GM18870 (cell line): ENCODE data around the gene ALDH16A1.
"Not testable (repeated sequence)": the region's sequence is repeated elsewhere in the genome, so short reads cannot be mapped to it uniquely, and the experiment has no call there.

ENCODE experiments used
- ATAC-seq: cut with Tn5 transposase; IDR thresholded peaks from one replicate; pipeline ENCODE4 v1.9.1; 2021; ENCODE audit warnings: moderate library complexity; ENCODE audit not compliant: unreplicated experiment

Gene ALDH16A1

DNA sequence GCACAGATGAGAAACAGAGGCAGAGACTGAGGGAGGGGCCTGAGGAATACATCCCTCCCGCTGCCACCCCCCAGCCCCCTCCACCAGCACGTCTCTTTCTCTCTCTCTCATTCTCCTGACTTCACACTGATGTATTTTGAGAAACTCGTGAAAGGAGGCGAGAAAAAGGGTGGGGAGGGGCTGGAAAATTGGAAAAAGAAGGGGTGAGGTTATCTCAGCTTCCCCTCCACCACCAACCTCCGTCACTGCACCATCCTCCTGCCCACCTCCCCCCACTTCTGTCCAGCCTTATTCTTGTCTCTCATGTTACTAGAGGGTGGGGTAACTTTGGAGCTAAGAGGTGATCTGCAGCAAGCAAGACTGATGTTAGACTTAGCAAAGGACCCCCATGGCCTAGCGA, 13.2 kb upstream of the ALDH16A1 start:
- no peak for ATAC-seq

DNA sequence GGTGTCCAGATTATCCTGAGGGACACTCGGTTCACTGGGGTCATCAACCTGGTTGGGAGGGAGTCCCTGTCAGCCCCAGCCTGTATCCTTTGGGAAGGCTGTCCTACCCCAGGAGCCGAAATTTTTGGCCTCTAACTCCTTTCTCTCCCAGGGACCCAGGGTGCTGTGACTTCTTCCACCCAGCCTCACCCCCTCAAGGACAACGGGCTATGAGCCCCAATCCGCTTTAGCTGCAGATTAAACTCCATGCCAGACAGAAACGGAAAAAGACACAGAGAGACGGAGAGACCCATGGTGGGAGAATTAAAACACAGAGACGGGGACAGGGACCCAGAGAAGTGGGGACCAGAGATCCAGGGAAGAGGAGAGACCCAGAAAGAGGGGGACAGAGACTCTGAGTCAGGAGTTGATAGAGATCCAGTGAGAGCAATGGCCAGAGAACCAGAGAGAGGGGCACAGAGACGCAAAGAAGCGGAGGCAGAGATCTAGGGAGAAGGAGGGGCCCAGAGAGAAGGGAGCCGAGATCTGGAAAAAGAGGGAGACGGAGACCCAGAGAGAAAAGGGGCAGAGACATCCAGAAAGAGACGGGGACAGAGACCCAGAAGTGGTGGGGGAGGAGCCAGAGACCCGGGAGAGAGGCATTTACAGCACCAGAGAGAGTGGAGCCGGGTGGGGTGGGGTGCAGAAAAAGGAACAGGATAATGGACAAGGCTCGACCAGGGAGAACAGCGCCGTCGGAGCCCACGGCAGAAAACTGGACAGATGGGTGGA, 12.4 kb upstream of the ALDH16A1 start:
- no peak for ATAC-seq

DNA sequence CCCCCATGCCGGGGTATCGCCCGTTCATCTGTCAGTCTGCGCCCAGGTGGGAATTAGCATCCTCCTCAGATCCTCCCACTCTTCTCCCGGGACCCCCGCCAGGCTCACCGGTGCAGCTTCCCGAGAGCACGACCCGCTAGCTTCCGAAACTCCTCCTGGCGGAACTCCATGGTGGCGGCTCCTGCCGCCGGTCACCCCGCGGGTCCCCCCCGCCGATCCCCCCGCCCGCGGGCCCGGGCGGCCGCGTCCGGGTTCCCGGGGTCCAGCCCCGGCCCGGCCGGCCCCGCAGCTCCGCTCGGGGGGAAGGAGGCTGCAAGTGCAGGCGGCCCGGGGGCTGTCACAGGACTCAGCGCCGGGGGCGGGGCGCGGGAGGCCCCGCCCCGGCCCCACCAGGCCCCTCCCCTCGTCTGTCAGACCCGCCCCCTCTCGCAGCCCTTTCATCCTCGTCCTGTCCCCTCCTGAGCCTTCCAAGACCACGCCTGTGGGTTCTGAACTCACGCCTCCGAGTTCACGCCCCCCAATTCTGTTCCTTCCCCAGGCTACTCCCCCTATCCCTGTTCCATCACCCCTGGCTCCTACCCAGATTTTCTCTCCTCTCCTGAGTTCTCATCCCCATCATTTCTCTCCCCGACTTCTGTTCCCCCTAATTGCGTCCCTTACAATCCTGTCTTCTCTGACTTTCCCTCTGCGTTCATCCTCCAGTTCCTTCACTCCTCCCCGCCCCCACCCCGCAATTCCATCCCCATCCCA, 11.6 kb upstream of the ALDH16A1 start, which contains the start of gene SLC17A7:
Gene SLC17A7, minus strand, starts transcription at position 318 of the 750 bp plus-strand sequence. Its CDS starts 148 bp downstream, at position 170.
- no peak for ATAC-seq

DNA sequence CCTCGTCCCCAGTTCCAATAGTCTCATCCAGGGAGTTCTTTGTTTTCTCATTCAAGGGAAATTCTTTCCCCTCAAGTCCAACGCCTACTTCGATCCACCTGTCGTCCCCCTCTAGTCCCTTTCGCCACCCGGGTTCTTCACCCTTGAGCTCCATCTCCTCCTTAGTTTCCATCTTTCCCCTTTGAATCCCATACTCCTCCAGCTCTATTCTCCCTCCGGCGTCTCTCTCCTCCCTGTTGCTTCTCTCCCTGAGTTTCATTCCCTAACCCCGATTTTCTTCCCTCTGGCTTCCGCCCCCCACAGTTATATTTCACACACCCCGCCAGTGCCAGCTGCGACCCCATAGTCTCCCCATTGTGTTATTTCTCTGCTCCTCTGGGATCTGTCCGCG, 11.1 kb upstream of the ALDH16A1 start:
- no peak for ATAC-seq

DNA sequence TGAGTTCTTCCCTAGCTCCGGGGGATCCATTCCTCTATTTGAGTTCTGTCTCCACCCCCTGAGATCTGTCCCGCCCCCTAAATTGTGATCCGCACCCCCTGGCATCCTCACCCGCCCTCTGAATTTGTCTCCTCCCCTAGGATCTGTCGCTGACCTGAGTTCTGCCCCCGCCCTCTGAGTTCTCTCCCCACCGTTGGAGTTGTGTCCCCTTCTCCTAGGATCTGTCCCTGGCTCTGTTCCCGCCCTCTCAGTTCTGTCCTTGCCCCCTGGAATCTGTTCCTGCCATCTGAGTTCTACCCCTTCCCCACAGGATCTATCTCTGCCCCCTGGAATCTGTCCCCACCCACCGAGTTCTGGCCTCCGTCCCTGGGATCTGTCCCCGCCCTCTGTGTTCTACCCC, 10.7 kb upstream of the ALDH16A1 start:
- ATAC-seq = no peak

DNA sequence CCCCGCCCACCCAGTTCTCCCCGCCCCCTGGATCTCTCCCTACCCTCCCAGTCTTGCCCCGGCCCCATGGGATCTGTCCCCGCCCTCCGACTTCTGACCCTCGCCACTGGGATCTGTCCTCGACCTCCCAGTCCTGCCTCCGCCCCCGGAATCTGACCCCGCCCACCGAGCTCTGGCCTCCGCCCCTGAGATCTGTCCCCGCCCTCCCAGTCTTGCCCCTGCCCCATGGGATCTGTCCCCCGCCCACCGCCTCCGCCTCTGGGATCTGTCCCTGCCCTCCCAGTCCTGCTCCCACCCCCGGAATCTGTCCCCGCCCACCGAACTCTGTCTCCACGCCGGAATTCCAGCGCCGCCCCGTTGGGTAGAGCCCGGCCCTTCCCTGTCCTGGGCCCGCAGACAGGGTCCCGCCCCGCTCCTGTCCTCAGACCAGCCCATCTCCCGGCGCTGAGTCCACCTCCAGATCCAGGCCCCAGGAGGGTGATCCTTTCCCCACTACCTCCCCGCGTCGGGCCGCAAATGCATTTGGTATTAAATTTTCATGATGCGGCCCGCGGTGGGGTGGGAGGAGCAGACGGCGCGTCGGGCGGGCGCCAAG, 10.2 kb upstream of the ALDH16A1 start:
- peak; percentile 13 for ATAC-seq

DNA sequence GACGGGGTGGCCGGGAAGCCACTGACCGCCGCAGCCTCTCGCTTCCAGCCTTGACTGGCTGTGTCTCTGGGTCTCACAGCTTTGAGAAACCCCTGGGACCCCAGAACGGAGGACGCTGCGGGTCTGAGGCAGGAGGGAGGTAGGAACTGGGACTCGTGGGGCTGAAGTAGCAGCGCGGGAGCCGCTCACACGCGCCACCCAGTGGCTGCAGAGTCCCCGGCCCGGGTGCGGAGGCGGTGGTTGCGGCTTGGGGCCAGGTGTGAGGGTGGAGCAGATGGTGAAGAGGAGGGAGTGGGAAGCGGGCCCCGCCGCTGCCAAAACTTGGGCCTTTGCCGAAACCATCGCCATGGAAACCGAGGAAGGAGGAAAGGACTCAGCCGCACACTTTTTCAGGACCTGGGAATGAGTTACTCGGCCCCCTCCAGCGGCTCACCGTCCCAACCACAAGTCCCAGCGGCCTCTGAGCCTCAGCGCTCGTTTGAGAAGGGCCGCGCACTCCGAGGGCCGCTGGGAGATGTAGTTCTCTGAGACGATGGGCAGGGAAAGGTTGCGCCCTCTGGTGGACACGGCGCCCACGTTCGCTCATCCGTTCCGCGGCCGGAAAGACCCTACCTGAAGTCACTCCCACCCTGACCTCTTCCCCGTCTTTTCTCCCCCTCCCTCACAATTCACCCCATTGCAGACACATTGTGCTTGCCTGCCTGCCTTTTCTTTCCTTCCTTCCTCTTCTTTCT, 9.5 kb upstream of the ALDH16A1 start:
- ATAC-seq = peak; percentile 64

DNA sequence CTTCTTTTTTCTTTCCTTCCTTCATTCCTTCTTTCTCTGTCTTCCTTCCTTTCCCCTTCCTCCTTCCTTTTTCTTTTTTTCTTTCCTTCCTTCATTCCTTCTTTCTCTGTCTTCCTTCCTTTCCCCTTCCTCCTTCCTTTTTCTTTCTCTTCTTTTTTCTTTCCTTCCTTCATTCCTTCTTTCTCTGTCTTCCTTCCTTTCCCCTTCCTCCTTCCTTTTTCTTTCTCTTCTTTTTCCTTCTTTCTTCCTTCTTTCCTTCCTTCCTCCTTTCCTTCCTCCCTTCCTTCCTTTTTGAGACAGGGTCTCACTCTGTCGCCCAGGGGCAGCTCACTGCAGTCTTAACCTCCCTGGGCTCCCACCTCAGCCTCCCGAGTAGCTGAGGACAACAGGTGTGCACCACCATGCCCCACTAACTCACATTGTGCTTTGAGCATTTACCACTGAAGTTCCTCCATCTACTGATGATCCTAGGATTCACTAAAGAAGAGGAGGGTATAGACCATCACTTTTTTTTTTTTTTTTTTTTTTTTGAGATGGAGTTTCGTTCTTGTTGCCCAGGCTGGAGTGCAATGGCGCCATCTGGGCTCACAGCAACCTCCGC, 8.8 kb upstream of the ALDH16A1 start:
- ATAC-seq = not testable (repeated sequence)

DNA sequence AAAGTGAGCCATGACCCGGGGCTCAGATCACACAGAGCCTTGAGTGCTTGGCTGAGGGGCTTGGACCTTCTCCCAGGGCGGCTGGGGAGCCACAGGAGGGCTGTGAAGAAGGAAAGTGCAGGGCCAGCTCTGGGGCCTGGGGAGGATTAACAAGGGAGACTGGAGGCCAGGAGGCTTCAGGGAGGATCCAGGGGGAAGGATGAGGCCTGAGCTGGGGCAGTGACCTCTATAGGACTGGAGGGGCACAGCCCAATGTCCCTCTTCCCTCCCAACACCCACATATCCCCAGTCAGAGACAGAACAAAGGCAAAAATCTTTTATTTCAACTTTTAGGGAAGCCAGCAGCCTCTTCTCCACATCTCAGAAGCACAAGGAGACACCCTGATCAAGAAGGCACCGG, 7.0 kb upstream of the ALDH16A1 start:
- no peak for ATAC-seq

DNA sequence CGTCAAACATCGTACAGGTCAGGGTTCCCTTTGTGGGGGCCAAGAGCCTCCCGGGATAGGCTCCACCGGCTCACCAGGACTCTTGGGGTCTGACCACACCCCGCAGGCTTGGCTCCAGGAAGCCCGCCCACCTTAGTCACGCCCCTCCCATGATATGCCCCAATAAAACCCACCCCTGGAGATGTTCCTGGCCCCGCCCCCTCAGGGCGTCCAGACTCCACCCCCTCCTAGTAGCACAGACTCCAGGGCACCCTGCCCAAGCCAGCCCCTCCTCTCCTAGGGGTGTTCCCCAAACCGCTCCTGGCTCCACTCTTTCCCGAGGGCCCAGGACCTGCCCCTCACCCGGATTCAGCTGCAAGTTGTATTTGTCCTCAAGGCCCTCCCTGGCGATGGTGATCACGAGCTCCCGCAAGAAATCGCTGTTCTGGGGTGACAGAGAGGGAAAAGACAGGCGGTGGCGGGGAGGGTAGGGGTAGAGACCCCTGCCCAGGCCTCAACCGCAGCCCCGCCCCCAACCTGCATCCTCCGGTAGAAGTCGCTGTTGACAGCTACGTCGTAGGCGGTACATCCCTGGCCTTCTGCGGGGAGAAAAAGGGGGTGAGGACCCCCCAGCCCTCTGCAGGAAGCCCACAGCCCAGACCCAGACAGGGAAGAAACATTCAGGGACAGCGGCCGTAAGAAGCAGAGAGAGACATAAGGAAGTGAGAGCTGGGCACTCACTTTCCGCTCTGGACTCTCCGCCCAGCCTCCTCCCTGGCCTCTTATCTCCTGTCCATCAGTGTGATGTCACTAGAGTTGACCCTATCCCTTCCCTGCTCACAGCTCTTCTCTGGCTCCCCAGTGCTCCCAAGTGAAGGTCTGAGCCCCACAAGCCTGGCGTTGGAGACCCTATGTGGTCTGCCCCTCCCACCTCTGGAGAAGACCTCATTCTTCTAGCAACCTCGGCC, 5.3 kb upstream of the ALDH16A1 start:
- ATAC-seq = no peak

DNA sequence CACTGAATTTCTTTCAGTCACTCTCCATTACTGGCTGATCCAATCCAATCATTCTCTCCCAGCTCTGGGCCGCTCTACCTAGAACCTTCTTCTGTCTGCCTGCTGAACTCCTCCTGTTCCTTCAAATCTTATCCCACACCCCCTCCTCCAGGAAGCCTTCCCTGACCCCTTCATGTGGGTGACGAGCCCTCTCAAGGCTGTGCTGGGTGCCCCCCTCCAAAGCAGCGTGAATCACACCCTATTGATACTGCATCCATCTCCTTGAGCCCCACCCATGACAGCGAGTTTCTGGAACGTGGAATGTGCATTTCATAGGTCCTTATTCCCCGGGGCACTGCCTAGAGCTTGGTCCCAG, 4.6 kb upstream of the ALDH16A1 start:
- ATAC-seq = no peak

DNA sequence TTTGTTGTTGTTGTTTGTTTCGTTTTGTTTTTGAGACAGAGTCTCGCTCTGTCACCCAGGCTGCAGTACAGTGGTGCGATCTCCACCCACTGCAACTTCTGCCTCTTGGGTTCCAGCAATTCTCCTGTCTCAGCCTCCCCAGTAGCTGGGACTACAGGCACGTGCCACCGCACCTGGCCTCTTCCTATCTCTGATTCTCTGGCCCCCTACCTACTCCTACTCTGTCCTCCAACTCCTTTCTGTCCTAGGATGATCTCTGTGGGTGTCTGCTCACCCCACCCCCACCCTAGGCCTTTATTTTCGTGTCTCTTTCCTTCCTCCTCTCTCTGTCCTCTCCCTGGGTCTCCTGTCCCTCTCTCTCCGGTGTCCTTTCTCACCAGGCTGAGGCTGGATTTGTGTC, 2.6 kb upstream of the ALDH16A1 start:
- ATAC-seq = no peak

DNA sequence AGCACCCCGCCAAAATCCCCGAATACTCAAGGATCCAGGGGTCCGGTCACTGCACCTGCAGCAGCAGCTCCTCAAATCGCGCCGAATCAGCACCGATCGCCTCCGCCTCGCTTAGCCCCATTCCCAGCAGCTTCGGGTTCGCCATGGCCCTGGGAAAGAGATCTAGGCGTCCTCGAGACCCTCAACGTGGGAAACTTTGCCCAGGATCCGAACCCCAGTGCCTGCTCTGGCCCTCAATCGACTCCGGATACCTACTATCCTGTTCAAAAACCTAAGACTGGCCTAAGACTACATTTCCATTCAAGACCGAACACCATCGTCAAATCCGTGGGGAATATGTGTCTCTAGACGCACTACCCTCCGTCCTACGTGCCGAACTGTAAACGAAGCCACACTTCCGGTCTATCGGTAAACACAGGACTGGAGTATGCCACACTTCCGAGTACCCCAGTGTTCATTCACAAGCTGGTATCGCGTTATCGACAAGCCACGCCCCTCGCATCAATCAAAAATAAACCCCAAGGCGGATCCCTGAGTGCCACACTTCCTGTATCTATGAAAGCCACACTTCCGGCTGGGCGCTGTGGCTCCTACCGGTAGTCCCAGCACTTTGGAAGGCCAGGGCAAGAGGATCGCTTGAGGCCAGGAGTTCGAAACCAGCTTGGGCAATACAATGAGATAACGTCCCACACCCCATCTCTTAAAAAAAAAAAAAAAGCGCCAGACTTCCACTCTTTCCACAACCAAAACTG, 1.4 kb upstream of the ALDH16A1 start, which contains the start of gene PIH1D1:
Gene PIH1D1, minus strand, starts transcription at position 385 of the 752 bp plus-strand sequence. Its CDS starts 240 bp downstream, at position 145.
- ATAC-seq = peak; percentile 54

DNA sequence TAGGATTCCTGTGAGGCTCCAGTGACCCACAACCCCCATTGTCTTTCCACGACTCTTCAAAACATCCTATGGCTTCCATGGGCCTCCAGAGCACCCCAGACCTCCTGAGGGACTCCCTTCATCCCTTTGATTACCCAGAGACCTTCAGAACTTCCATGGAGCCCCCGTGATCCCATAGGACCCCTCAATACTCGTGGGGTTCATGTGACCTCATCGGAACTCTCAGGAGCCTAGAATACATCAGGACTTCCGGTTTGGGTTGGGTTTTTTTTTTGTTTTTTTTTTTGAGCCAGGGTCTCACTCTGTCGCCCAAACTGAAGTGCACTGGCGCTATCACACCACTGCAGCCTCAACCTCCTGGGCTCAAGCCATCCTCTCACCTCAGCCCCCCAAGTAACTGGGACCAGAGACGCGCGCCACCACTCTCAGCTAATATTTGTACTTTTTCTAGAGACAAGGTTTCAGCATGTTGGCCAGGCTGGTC, 774 bp downstream of the ALDH16A1 start:
- no peak for ATAC-seq

DNA sequence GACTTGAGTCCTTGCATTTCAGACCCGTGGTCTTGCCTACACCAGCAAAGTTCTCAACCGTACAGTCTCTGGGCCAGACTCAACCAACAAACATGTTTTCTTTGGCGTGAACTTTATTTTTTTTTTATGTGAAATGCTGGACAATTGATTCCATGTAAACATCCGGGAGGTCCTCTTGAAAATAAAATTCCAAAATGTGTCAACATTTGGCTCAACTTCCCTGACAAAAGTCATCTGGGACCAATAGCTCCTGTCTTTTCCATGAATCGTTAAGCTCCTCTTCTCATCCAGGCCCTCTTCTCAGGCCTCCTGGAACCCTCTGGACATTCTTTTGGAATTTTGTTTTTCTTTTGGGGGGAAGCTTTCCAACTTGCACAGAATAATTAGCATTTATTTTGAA, 2.7 kb downstream of the ALDH16A1 start:
- ATAC-seq = no peak

DNA sequence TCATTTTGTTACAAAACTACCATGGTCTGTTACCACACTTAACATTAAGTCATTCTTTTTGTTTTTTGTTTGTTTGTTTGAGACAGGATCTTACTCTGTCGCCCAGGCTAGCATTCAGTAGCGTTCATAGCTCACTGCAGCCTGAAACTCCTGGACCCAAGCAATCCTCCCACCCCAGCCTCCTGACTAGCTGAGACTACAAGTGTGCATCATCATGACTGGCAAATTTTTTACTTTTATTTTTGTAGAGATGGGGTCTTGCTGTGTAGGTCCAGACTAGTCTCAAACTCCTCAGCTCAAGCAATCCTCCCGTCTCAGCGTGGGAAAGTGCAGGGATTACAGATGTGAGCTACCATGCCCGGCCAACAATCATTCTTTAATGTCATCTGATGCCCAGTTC, 3.3 kb downstream of the ALDH16A1 start:
- no peak for ATAC-seq

DNA sequence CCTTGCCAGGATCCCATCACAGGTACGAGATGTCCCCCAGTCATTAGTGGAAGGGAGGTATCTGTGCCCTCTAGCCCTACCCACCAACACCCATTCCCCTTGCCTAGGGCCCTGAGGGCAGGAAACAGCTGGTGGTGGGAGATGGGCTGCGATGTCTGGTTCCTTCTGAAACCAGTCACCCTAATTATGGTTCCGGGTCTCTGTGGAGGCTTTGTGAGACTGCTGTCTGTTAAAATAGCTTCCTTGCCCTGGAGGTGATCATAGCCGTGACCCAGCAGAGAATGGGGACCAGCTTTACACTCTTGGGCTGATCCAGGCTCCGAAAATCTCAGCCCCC, 5.5 kb downstream of the ALDH16A1 start:
- no peak for ATAC-seq

DNA sequence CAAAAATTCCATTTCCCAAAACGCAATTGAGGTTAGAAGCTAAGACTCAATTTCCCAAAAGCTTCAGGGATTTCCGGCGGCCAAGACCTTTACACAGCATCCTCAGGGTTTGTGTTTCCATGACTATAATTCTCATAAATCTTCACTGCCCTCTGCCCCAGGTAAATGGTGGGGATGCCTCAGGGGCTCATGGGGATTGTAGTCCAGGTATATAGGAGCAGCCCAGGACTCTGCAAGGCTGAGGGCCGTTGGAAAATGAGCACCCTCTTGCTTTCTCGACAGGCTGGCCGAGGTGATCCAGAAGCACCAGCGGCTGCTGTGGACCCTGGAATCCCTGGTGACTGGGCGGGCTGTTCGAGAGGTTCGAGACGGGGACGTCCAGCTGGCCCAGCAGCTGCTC, 6.4 kb downstream of the ALDH16A1 start:
- ATAC-seq = no peak

DNA sequence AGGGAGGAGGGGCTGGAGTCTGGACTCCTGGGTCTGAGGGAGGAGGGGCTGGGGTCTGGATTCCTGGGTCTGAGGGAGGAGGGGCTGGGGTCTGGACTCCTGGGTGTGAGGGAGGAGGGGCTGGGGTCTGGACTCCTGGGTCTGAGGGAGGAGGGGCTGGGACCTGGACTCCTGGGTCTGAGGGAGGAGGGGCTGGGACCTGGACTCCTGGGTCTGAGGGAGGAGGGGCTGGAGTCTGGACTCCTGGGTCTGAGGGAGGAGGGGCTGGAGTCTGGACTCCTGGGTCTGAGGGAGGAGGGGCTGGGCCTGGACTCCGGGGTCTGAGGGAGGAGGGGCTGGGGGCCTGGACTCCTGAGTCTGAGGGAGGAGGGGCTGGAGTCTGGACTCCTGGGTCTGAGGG, 8.1 kb downstream of the ALDH16A1 start:
- ATAC-seq = not testable (repeated sequence)
